A673 (cell line): ENCODE results near the gene INAFM2.

Experiments used
- CTCF ChIP-seq: fragments of 300-800, 200-600 bp; sonication (generic); conservative IDR thresholded peaks from 2 replicates; pipeline ENCODE4 v1.5.1; 2017; ENCODE audit warnings: low read depth, mild to moderate bottlenecking, antibody characterized with exemption, low read length, moderate library complexity, mixed read lengths
- EZH2 ChIP-seq: fragments of 200-600 bp; sonication (generic); IDR thresholded peaks from 2 replicates; pipeline ENCODE4 v1.6.1; 2017; ENCODE audit warnings: borderline replicate concordance, low read depth, mild to moderate bottlenecking, mixed read lengths, antibody characterized with exemption, low read length; ENCODE audit not compliant: poor library complexity, severe bottlenecking

GRCh38 chr15:40338041-40338657 lies 14.7 kb downstream of the INAFM2 start:
- peak; percentile 93 for TF ChIP-seq CTCF
- no peak for TF ChIP-seq EZH2
